H1 (cell line): ENCODE data around the gene NRM. TPM values are rescaled to one million over a fixed set of nuclear protein-coding genes. Genes with fewer than 3 reads are reported as not detected.
A peak's percentile ranks its signal among the peaks of the same experiment; 100 is the strongest.

Experiments used
- CTCF ChIA-PET: fragments of 300-600 bp; sonication (Branson Sonifier 250); formaldehyde crosslinking; loops from one replicate; lab custom pipeline; 2021; ENCODE audit not compliant: partially characterized antibody; lab: Charles Lee
- POLR2A ChIA-PET: fragments of 300-600 bp; sonication (Branson Sonifier 250); formaldehyde crosslinking; loops from one replicate; lab custom pipeline; 2021; ENCODE audit warnings: inconsistent platforms; ENCODE audit not compliant: partially characterized antibody; lab: Charles Lee
- DNase-seq, 2 experiments: peaks; one replicate each; pipeline versions ENCODE4 v3.0.0 to v3.0.0-alpha.2; 2010 to 2022; ENCODE audit warnings: low spot score in 2 of 2, low read depth in 1 of 2, mixed read lengths in 1 of 2
- FAIRE-seq: peaks from 2 replicates; lab custom pipeline; 2011; peaks lifted over from hg19 to GRCh38; lab: Jason Lieb, UNC
- H2AFZ ChIP-seq: 2 replicates; pipeline ENCODE4 v1.8.1; 2012; ENCODE audit warnings: low read length, inconsistent platforms
- H2AK5ac ChIP-seq: 2 replicates; pipeline ENCODE4 v1.6.1; 2013; ENCODE audit warnings: low read depth, low read length
- H2BK120ac ChIP-seq: replicated peaks from 2 replicates; pipeline ENCODE3; 2013; ENCODE audit warnings: low read depth, low read length, inconsistent platforms
- H2BK12ac ChIP-seq: 2 replicates; pipeline ENCODE4 v1.6.1; 2013; ENCODE audit warnings: low read depth, low read length
- H2BK15ac ChIP-seq: 2 replicates; pipeline ENCODE4 v1.6.1; 2013; ENCODE audit warnings: low read length
- H2BK20ac ChIP-seq: 2 replicates; pipeline ENCODE4 v1.6.1; 2013; ENCODE audit warnings: low read length
- H2BK5ac ChIP-seq: 2 replicates; pipeline ENCODE4 v1.6.1; 2013; ENCODE audit warnings: low read depth, low read length
- H3K14ac ChIP-seq: 2 replicates; pipeline ENCODE4 v1.6.1; 2013; ENCODE audit warnings: inconsistent platforms; ENCODE audit not compliant: insufficient read length
- H3K18ac ChIP-seq: 2 replicates; pipeline ENCODE4 v1.6.1; 2013; ENCODE audit warnings: low read length; ENCODE audit errors: extremely low read depth
- H3K23ac ChIP-seq: 2 replicates; pipeline ENCODE4 v1.6.1; 2013; ENCODE audit warnings: inconsistent platforms; ENCODE audit not compliant: insufficient read length
- H3K23me2 ChIP-seq: 2 replicates; pipeline ENCODE4 v1.6.1; 2013; ENCODE audit warnings: low read depth, low read length
- H3K27ac ChIP-seq: 2 replicates; pipeline ENCODE4 v1.6.1; 2011; ENCODE audit warnings: low read depth, low read length, inconsistent platforms
- H3K27me3 ChIP-seq, 4 experiments: replicated peaks in 1 of 4; 1 replicate in 1 of 4; 2 replicates in 3 of 4; pipeline versions ENCODE4 v1.6.1 to v1.8.1; 2011 to 2013; ENCODE audit warnings: low read length in 3 of 4, mild to moderate bottlenecking in 3 of 4, inconsistent platforms in 2 of 4, mixed read lengths in 2 of 4, moderate library complexity in 1 of 4; ENCODE audit not compliant: control insufficient read depth in 3 of 4, insufficient read depth in 3 of 4; ENCODE audit errors: extremely low read depth in 1 of 4
- H3K36me3 ChIP-seq, 4 experiments: 2 replicates each; pipeline versions ENCODE4 v1.6.1 to v1.8.1; 2011 to 2013; ENCODE audit warnings: mild to moderate bottlenecking in 4 of 4, low read length in 3 of 4, moderate library complexity in 2 of 4, control low read depth in 1 of 4, inconsistent platforms in 1 of 4; ENCODE audit not compliant: insufficient read depth in 4 of 4, control insufficient read depth in 2 of 4
- H3K4ac ChIP-seq: replicated peaks from 2 replicates; pipeline ENCODE3; 2013; ENCODE audit warnings: low read length, low read depth, mixed read lengths, inconsistent platforms; ENCODE audit not compliant: insufficient read length
- H3K4me1 ChIP-seq, 4 experiments: replicated peaks in 1 of 4; 1 replicate in 1 of 4; 2 replicates in 3 of 4; pipeline versions ENCODE4 v1.6.1 to v1.8.1; 2011 to 2013; ENCODE audit warnings: low read length in 3 of 4, inconsistent platforms in 2 of 4, mixed read lengths in 1 of 4; ENCODE audit not compliant: insufficient read depth in 4 of 4, control insufficient read depth in 3 of 4
- H3K4me2 ChIP-seq, 2 experiments: 2 replicates each; pipeline versions ENCODE4 v1.6.1 to v1.8.1; 2011 to 2013; ENCODE audit warnings: low read depth in 2 of 2, low read length in 2 of 2, control low read depth in 1 of 2, inconsistent platforms in 1 of 2, mild to moderate bottlenecking in 1 of 2; ENCODE audit not compliant: insufficient read depth in 1 of 2
- H3K4me3 ChIP-seq, 4 experiments: fragments of 200-600, 300-600 bp in 1 of 4; sonication (generic), shearing (Covaris generic), sonication (Bioruptor Twin) in 1 of 4; 2 replicates each; pipeline versions ENCODE4 v1.5.1 to v1.8.1; 2011 to 2016; ENCODE audit warnings: low read length in 4 of 4, low read depth in 3 of 4, control low read depth in 2 of 4, inconsistent platforms in 2 of 4, mild to moderate bottlenecking in 2 of 4, mixed read lengths in 1 of 4, moderate library complexity in 1 of 4; ENCODE audit not compliant: insufficient read depth in 2 of 4; ENCODE audit errors: extremely low read depth in 1 of 4
- H3K56ac ChIP-seq: replicated peaks from 2 replicates; pipeline ENCODE3; 2013; ENCODE audit warnings: low read depth, mild to moderate bottlenecking, mixed read lengths, low read length, inconsistent platforms; ENCODE audit not compliant: insufficient read length
- H3K79me1 ChIP-seq: 2 replicates; pipeline ENCODE4 v1.6.1; 2013; ENCODE audit warnings: low read depth, low read length, control low read depth
- H3K79me2 ChIP-seq, 2 experiments: 2 replicates each; pipeline versions ENCODE4 v1.6.1 to v1.8.1; 2012 to 2013; ENCODE audit warnings: low read length in 2 of 2, mild to moderate bottlenecking in 2 of 2, inconsistent platforms in 1 of 2; ENCODE audit not compliant: insufficient read depth in 2 of 2, control insufficient read depth in 1 of 2
- H3K9ac ChIP-seq, 4 experiments: replicated peaks in 1 of 4; 1 replicate in 1 of 4; 2 replicates in 3 of 4; pipeline versions ENCODE4 v1.6.1 to v1.8.1; 2011 to 2013; ENCODE audit warnings: low read depth in 3 of 4, low read length in 3 of 4, control low read depth in 2 of 4, mild to moderate bottlenecking in 2 of 4, moderate library complexity in 2 of 4, inconsistent platforms in 1 of 4; ENCODE audit errors: extremely low read depth in 1 of 4
- H3K9me3 ChIP-seq, 2 experiments: 2 replicates each; pipeline versions ENCODE4 v1.6.1 to v1.8.1; 2012 to 2013; ENCODE audit warnings: mild to moderate bottlenecking in 2 of 2, moderate library complexity in 2 of 2, control low read depth in 1 of 2, inconsistent platforms in 1 of 2, low read depth in 1 of 2, low read length in 1 of 2, mixed read lengths in 1 of 2; ENCODE audit not compliant: insufficient read depth in 2 of 2
- H4K20me1 ChIP-seq, 2 experiments: replicated peaks in 1 of 2; 2 replicates each; pipeline versions ENCODE3 to v1.8.1; 2011 to 2013; ENCODE audit warnings: inconsistent platforms in 2 of 2, low read length in 2 of 2, mild to moderate bottlenecking in 1 of 2; ENCODE audit not compliant: insufficient read depth in 2 of 2, control insufficient read depth in 1 of 2
- H4K5ac ChIP-seq: 2 replicates; pipeline ENCODE4 v1.6.1; 2013; ENCODE audit warnings: low read length, low read depth, mixed read lengths, inconsistent platforms; ENCODE audit not compliant: insufficient read length
- H4K8ac ChIP-seq: 2 replicates; pipeline ENCODE4 v1.8.0; 2013; ENCODE audit warnings: mild to moderate bottlenecking, moderate library complexity, low read length, inconsistent platforms; ENCODE audit not compliant: insufficient read depth; ENCODE audit errors: extremely low read depth
- H4K91ac ChIP-seq: replicated peaks from 2 replicates; pipeline ENCODE3; 2013; ENCODE audit warnings: low read length, mixed read lengths, inconsistent platforms; ENCODE audit not compliant: insufficient read length
- ATF2 ChIP-seq: IDR thresholded peaks from 2 replicates; pipeline ENCODE4 v1.6.1; 2012; ENCODE audit warnings: low read length, inconsistent platforms
- CBX5 ChIP-seq: fragments of 300-800, 300-1000 bp; sonication (generic); IDR thresholded peaks from 2 replicates; pipeline ENCODE4 v1.7.1; 2016; ENCODE audit warnings: antibody characterized with exemption, low read length, low read depth
- CHD1 ChIP-seq: IDR thresholded peaks from 2 replicates; pipeline ENCODE4 v1.6.1; 2012; ENCODE audit warnings: low read depth, low read length, improper control_type of control experiment
- CHD2 ChIP-seq: IDR thresholded peaks from 2 replicates; pipeline ENCODE4 v1.6.1; 2012; ENCODE audit warnings: low read length, improper control_type of control experiment
- EZH2 ChIP-seq: fragments of 200-600 bp; sonication (generic); IDR thresholded peaks from 2 replicates; pipeline ENCODE4 v1.7.1; 2012; ENCODE audit warnings: low read depth, mild to moderate bottlenecking, moderate library complexity, low read length, inconsistent platforms; ENCODE audit not compliant: severe bottlenecking
- NRF1 ChIP-seq: IDR thresholded peaks from 2 replicates; pipeline ENCODE4 v1.6.1; 2011; ENCODE audit warnings: mild to moderate bottlenecking, low read depth, low read length, improper control_type of control experiment
- POLR2A ChIP-seq, 2 experiments: IDR thresholded peaks; 1 replicate in 1 of 2; 2 replicates in 1 of 2; pipeline ENCODE4 v1.6.1; 2011; ENCODE audit warnings: low read depth in 2 of 2, low read length in 2 of 2, mild to moderate bottlenecking in 2 of 2; ENCODE audit errors: control extremely low read depth in 1 of 2
- SP1 ChIP-seq: IDR thresholded peaks from 2 replicates; pipeline ENCODE4 v1.6.1; 2011; ENCODE audit warnings: low read depth, low read length
- SP4 ChIP-seq: IDR thresholded peaks from 2 replicates; pipeline ENCODE4 v1.6.1; 2012; ENCODE audit warnings: low read length, inconsistent platforms
- SRF ChIP-seq: IDR thresholded peaks from 2 replicates; pipeline ENCODE4 v1.6.1; 2011; ENCODE audit warnings: mild to moderate bottlenecking, low read depth, low read length, moderate library complexity
- SUZ12 ChIP-seq: fragments of 200-600 bp; sonication (generic); IDR thresholded peaks from 2 replicates; pipeline ENCODE4 v1.6.1; 2012; ENCODE audit warnings: mild to moderate bottlenecking, inconsistent platforms, low read length, moderate library complexity, mixed read lengths
- WGBS, 2 experiments: shearing (Covaris generic) in 1 of 2; methylation state at CpG; one replicate each; pipeline versions ENCODE4 v1.1.6 to v1.1.7; 2013 to 2015; ENCODE audit warnings: low lambda C conversion rate in 2 of 2, mixed read lengths in 2 of 2, inconsistent platforms in 1 of 2, low coverage in 1 of 2, missing lambda C conversion rate in 1 of 2; ENCODE audit not compliant: insufficient replicate concordance in 2 of 2, insufficient coverage in 1 of 2, insufficient read length in 1 of 2; ENCODE audit errors: extremely low coverage in 1 of 2, missing lambda C conversion rate in 1 of 2; 5-methylcytosine and 5-hydroxymethylcytosine counted together
- polyA plus RNA-seq, 7 experiments: library from polyadenylated mRNA; depleted of rRNA in 3 of 7; stranded (reverse) in 5 of 7; unstranded in 2 of 7; fragments of >200 nt in 5 of 7; fragments of 200-250 nt in 2 of 7; gene quantifications; 1 replicate in 5 of 7; 2 replicates in 1 of 7; 4 replicates in 1 of 7; pipeline versions ENCODE4 v1.2.1 to v1.2.3, GENCODE V29; 2011 to 2013; ENCODE audit warnings: missing spikeins in 2 of 7, mixed read lengths in 2 of 7
- total RNA-seq: library from RNA; stranded (reverse); fragmentation: NEBNext Ultra II Directional; extraction: Animal tissue kit (Norgen Biotek cat#: 25700); gene quantifications from 2 replicates; pipeline ENCODE4 v1.2.1, GENCODE V29; 2021

Gene NRM
- total and polyA plus RNA-seq, 2 of the 8 experiments (the other 6 are each of a cell fraction or from before 2014, with no cell fraction given) = 27.3 to 50.4 TPM

GRCh38 chr6:30678964-30679726 lies 11.6 kb downstream of the NRM start:
- H3K23me2 ChIP-seq = peaks cover 2% of the 10 kb centered on the region; the same call in 1 of the 2 replicates
- H2AK5ac ChIP-seq = no peak overlapping the region
- H3K18ac ChIP-seq = no peak overlapping the region; the same call in 1 of the 2 replicates
- no peak overlapping the region for H2BK5ac ChIP-seq
- no peak overlapping the region for H3K56ac ChIP-seq
- H2BK12ac ChIP-seq = no peak overlapping the region
- H2AFZ ChIP-seq = no peak overlapping the region
- peaks cover 7 to 17% (median 12%) of the 10 kb centered on the region in 4 experiments for H3K4me1 ChIP-seq
- H2BK20ac ChIP-seq = no peak overlapping the region
- peak in 1 of 2 experiments; percentile 98 for DNase-seq
- H3K9me3 ChIP-seq = no peaks in the 10 kb centered on the region
- H3K79me1 ChIP-seq = no peaks in the 10 kb centered on the region; the same call in 1 of the 2 replicates
- peaks cover 0 to 9% of the 10 kb centered on the region in 2 experiments for H4K20me1 ChIP-seq
- no peak for FAIRE-seq
- no peaks in the 10 kb centered on the region for H3K27me3 ChIP-seq
- CTCF ChIA-PET = interaction anchor here (0.5 to 11.0 kb wide), 33 partner anchors 9 to 446 kb away, joined by 3 to 147 read pairs (median 4); partner anchors contain the start of genes FLOT1, MDC1, NRM and TUBB
- H3K23ac ChIP-seq = no peak overlapping the region
- peak overlapping the region; percentile 64 for H4K5ac ChIP-seq
- WGBS, 2 experiments = 23% methylated on average over 21 of the region's 31 CpGs; no CpG with 5 or more reads in 1 of the 2 experiments
- H3K27ac ChIP-seq = no peak overlapping the region
- peak overlapping the region in 2 of 4 experiments; percentile 1 to 5; a peak in 1 of 7 replicates for H3K9ac ChIP-seq
- no peak overlapping the region for H2BK120ac ChIP-seq
- peaks cover 0 to 7% of the 10 kb centered on the region in 2 experiments; a peak in 1 of 4 replicates for H3K79me2 ChIP-seq
- POLR2A ChIA-PET = interaction anchor here (0.9 to 18.7 kb wide), 10 partner anchors 12 to 81 kb away, joined by 3 to 388 read pairs (median 4); partner anchors contain the start of genes MDC1, MRPS18B, NRM and TUBB
- H3K14ac ChIP-seq = no peak overlapping the region
- H4K91ac ChIP-seq = no peak overlapping the region
- H4K8ac ChIP-seq = peak overlapping the region; percentile 81
- no peak overlapping the region for H3K4ac ChIP-seq
- peak overlapping the region; percentile 1 to 61; a peak in 3 of 4 replicates for H3K4me2 ChIP-seq
- H3K4me3 ChIP-seq = peak overlapping the region in 1 of 4 experiments; percentile 50; a peak in 4 of 8 replicates
- no peaks in the 10 kb centered on the region; a peak in 2 of 8 replicates for H3K36me3 ChIP-seq
- no peak overlapping the region for H2BK15ac ChIP-seq
- TF ChIP-seq CHD1 = no peak
- TF ChIP-seq NRF1 = no peak
- TF ChIP-seq POLR2A (IDR thresholded peaks at IDR 0.05; ENCODE audit: control extremely low read depth in 1 of 2, low read depth in 2 of 2, low read length in 2 of 2) = no peak
- TF ChIP-seq SUZ12 = no peak
- TF ChIP-seq SP4 = no peak
- peak; percentile 27; the same call in 1 of the 2 replicates for TF ChIP-seq CHD2
- no peak for TF ChIP-seq CBX5
- no peak for TF ChIP-seq EZH2
- no peak for TF ChIP-seq SP1
- TF ChIP-seq SRF = no peak
- TF ChIP-seq ATF2 = 0 out of 2 replicates have a peak, but pooled peaks have one; percentile 41
